Measurements from ENCODE around the gene FBXW11. TPM values are rescaled to one million over a fixed set of nuclear protein-coding genes. Genes with fewer than 3 reads are reported as not detected.

FBXW11 gene
- polyA plus RNA-seq, 1 experiment: 77.1 TPM

GRCh38 chr5:171938358-171938757 is 68.1 kb downstream of the FBXW11 start:
- ChIA-PET CTCF (no interaction called here), POLR2A (no interaction called here)
- H3K27ac ChIP-seq (ENCODE audit: low read depth, low read length): no peak overlapping the region
- TF ChIP-seq CTCF (IDR thresholded peaks at IDR 0.05; ENCODE audit: low read depth, low read length): no peak
- DNase-seq (ENCODE audit: low read depth, low spot score): no peak
- no peaks in the 10 kb centered on the region for H3K27me3 ChIP-seq (ENCODE audit: control insufficient read depth, insufficient read depth, low read length)
- no peak overlapping the region for H3K4me3 ChIP-seq (ENCODE audit: low read depth, low read length)
- peaks cover 10% of the 10 kb centered on the region for H3K9me3 ChIP-seq (ENCODE audit: control insufficient read depth, insufficient read depth, low read length)

GRCh38 chr5:171937351-171937750 is 69.1 kb downstream of the FBXW11 start:
- Histone ChIP-seq H3K27me3 (ENCODE audit: control insufficient read depth, insufficient read depth, low read length) (no peaks in the 10 kb centered on the region), H3K4me3 (ENCODE audit: low read depth, low read length) (no peak overlapping the region), H3K27ac (ENCODE audit: low read depth, low read length) (no peak overlapping the region), H3K9me3 (ENCODE audit: control insufficient read depth, insufficient read depth, low read length) (peaks cover 10% of the 10 kb centered on the region)
- no peak for DNase-seq (ENCODE audit: low read depth, low spot score)
- POLR2A ChIA-PET: interaction anchor here (0.7 kb wide), 1 partner anchor 69 kb away, joined by 3 read pairs; the partner anchor contains the start of gene FBXW11
- CTCF ChIA-PET: interaction anchor here (0.6 to 2.2 kb wide), 4 partner anchors 11 to 252 kb away, joined by 4 to 10 read pairs (median 6); no protein-coding TSS in a partner anchor
- no peak for TF ChIP-seq CTCF (IDR thresholded peaks at IDR 0.05; ENCODE audit: low read depth, low read length)

- CTCF ChIA-PET: interaction anchor here (0.6 kb wide), 1 partner anchor 81 kb away, joined by 3 read pairs; no protein-coding TSS in a partner anchor
- Histone ChIP-seq H3K27me3 (ENCODE audit: control insufficient read depth, insufficient read depth, low read length) (no peaks in the 10 kb centered on the region), H3K27ac (ENCODE audit: low read depth, low read length) (no peak overlapping the region), H3K4me3 (ENCODE audit: low read depth, low read length) (no peak overlapping the region), H3K9me3 (ENCODE audit: control insufficient read depth, insufficient read depth, low read length) (peaks cover 10% of the 10 kb centered on the region)
- POLR2A ChIA-PET: no interaction called here
- TF ChIP-seq CTCF (IDR thresholded peaks at IDR 0.05; ENCODE audit: low read depth, low read length): no peak
- no peak for DNase-seq (ENCODE audit: low read depth, low spot score)
Measured at GRCh38 chr5:171934586-171934985, 71.9 kb downstream of the FBXW11 start.

GRCh38 chr5:171931163-171931562 is 75.3 kb downstream of the FBXW11 start:
- H3K9me3 ChIP-seq (ENCODE audit: control insufficient read depth, insufficient read depth, low read length): peaks cover 10% of the 10 kb centered on the region
- no peak for DNase-seq (ENCODE audit: low read depth, low spot score)
- H3K4me3 ChIP-seq (ENCODE audit: low read depth, low read length): no peak overlapping the region
- no peak for TF ChIP-seq CTCF (IDR thresholded peaks at IDR 0.05; ENCODE audit: low read depth, low read length)
- POLR2A ChIA-PET: no interaction called here
- H3K27ac ChIP-seq (ENCODE audit: low read depth, low read length): no peak overlapping the region
- no peaks in the 10 kb centered on the region for H3K27me3 ChIP-seq (ENCODE audit: control insufficient read depth, insufficient read depth, low read length)
- CTCF ChIA-PET: interaction anchor here (0.9 kb wide), 1 partner anchor 19 kb away, joined by 4 read pairs; no protein-coding TSS in a partner anchor

GRCh38 chr5:171927345-171927941 is 79.0 kb downstream of the FBXW11 start:
- no peak overlapping the region for H3K4me3 ChIP-seq (ENCODE audit: low read depth, low read length)
- ChIA-PET POLR2A (no interaction called here), CTCF (interaction anchor here (0.8 to 1.0 kb wide), 3 partner anchors 9 to 262 kb away, joined by 3 to 6 read pairs (median 3); no protein-coding TSS in a partner anchor)
- no peak for DNase-seq (ENCODE audit: low read depth, low spot score)
- peak; percentile 59 for TF ChIP-seq CTCF (IDR thresholded peaks at IDR 0.05; ENCODE audit: low read depth, low read length)
- H3K27ac ChIP-seq (ENCODE audit: low read depth, low read length): no peak overlapping the region
- no peaks in the 10 kb centered on the region for H3K27me3 ChIP-seq (ENCODE audit: control insufficient read depth, insufficient read depth, low read length)
- H3K9me3 ChIP-seq (ENCODE audit: control insufficient read depth, insufficient read depth, low read length): peaks cover 7% of the 10 kb centered on the region; the same call in 1 of the 2 replicates

Data from AG04450 (cell line).